HepG2 (cell line): ENCODE measurements around the gene HLA-G. TPM values are rescaled to one million over a fixed set of nuclear protein-coding genes. Genes with fewer than 3 reads are reported as not detected.

Source experiments
- ATAC-seq: fragments of 200-7000 bp; cut with Tn5 transposase; 3 replicates; pipeline ENCODE4 v1.9.1; 2020; ENCODE audit warnings: mild to moderate bottlenecking, moderate library complexity
- BruUV-seq: library from RNA; stranded (reverse); fragments of 400-500 nt; replicated peaks from 2 replicates; lab custom pipeline; 2021; lab: Mats Ljungman, UMichigan
- CTCF ChIA-PET: fragments of 300-600 bp; formaldehyde crosslinking; extraction: SDS; loops from one replicate; lab custom pipeline; 2021; ENCODE audit warnings: low total read pairs, inconsistent platforms, low intra/inter-chr PET ratio; lab: Yijun Ruan, JAX
- POLR2A ChIA-PET: fragments of 350-600 bp; sonication (Branson Sonifier 250); formaldehyde crosslinking; loops from one replicate; lab custom pipeline; 2020; ENCODE audit warnings: antibody characterized with exemption, inconsistent platforms; lab: Yijun Ruan, JAX
- DNase-seq: peaks from one replicate; pipeline ENCODE4 v3.0.0-alpha.2; 2015; ENCODE audit warnings: low spot score
- FAIRE-seq: peaks from 3 replicates; lab custom pipeline; 2011; peaks lifted over from hg19 to GRCh38; lab: Jason Lieb, UNC
- H2AFZ ChIP-seq: one replicate; pipeline ENCODE4 v1.6.1; 2011; ENCODE audit warnings: low read length, inconsistent platforms
- H3K27ac ChIP-seq: fragments of 300-600 bp; 3 replicates; pipeline ENCODE4 v1.8.0; 2011; ENCODE audit warnings: mixed run types, mild to moderate bottlenecking, mixed read lengths, low read length, inconsistent platforms; ENCODE audit not compliant: insufficient read depth; ENCODE audit errors: extremely low read length
- H3K27me3 ChIP-seq, 2 experiments: fragments of 200-600 bp in 1 of 2; 2 replicates in 1 of 2; 3 replicates in 1 of 2; pipeline versions ENCODE4 v1.6.0 to v1.8.0; 2011; ENCODE audit warnings: low read length in 2 of 2, mild to moderate bottlenecking in 2 of 2, moderate library complexity in 2 of 2, inconsistent platforms in 1 of 2; ENCODE audit not compliant: insufficient read depth in 2 of 2, control insufficient read depth in 1 of 2
- H3K36me3 ChIP-seq, 2 experiments: fragments of 200-600 bp in 1 of 2; replicated peaks in 1 of 2; 2 replicates in 1 of 2; 3 replicates in 1 of 2; pipeline versions ENCODE4 v1.5.1 to v1.8.0; 2011; ENCODE audit warnings: low read length in 2 of 2, inconsistent platforms in 1 of 2; ENCODE audit not compliant: insufficient read depth in 2 of 2, control insufficient read depth in 1 of 2
- H3K4me1 ChIP-seq: 2 replicates; pipeline ENCODE4 v1.5.1; 2012; ENCODE audit warnings: low read length, inconsistent platforms; ENCODE audit not compliant: insufficient read depth
- H3K4me2 ChIP-seq: 2 replicates; pipeline ENCODE4 v1.6.0; 2011; ENCODE audit warnings: low read depth, low read length, inconsistent platforms
- H3K4me3 ChIP-seq, 3 experiments: fragments of 200-600 bp in 1 of 3; sonication (generic), shearing (Covaris generic) in 1 of 3; replicated peaks in 1 of 3; 2 replicates each; pipeline ENCODE4 v1.5.1; 2011 to 2016; ENCODE audit warnings: low read length in 3 of 3, inconsistent platforms in 2 of 3, low read depth in 2 of 3, mild to moderate bottlenecking in 2 of 3, control low read depth in 1 of 3, mixed read lengths in 1 of 3; ENCODE audit not compliant: insufficient read depth in 1 of 3
- H3K79me2 ChIP-seq: one replicate; pipeline ENCODE4 v1.6.1; 2011; ENCODE audit warnings: low read length, inconsistent platforms; ENCODE audit not compliant: insufficient read depth
- H3K9ac ChIP-seq: 2 replicates; pipeline ENCODE4 v1.6.0; 2011; ENCODE audit warnings: mild to moderate bottlenecking, low read depth, low read length, inconsistent platforms; ENCODE audit not compliant: insufficient read depth
- H3K9me3 ChIP-seq: 2 replicates; pipeline ENCODE4 v1.5.1; 2012; ENCODE audit warnings: mild to moderate bottlenecking, low read length
- H4K20me1 ChIP-seq: 2 replicates; pipeline ENCODE4 v1.6.0; 2011; ENCODE audit warnings: inconsistent platforms, mild to moderate bottlenecking, low read length, moderate library complexity; ENCODE audit not compliant: insufficient read depth
- PAF1 ChIP-seq: IDR thresholded peaks from 2 replicates; pipeline ENCODE4 v1.6.1; 2016; ENCODE audit warnings: missing genetic modification reagents, missing compliant biosample characterization
- PLSCR1 ChIP-seq: sonication (generic); formaldehyde crosslinking; IDR thresholded peaks from 2 replicates; pipeline ENCODE4 v1.5.0; 2020; ENCODE audit warnings: missing genetic modification reagents, mild to moderate bottlenecking, borderline replicate concordance
- TAF1 ChIP-seq: sonication (generic); formaldehyde crosslinking; IDR thresholded peaks from 2 replicates; pipeline ENCODE4 v1.4.0; 2020; ENCODE audit warnings: missing genetic modification reagents
- U2AF2 ChIP-seq: fragments of 200-400 bp; formaldehyde crosslinking; IDR thresholded peaks from 2 replicates; pipeline ENCODE4 v1.6.1; 2017; ENCODE audit warnings: low read depth, mild to moderate bottlenecking, low read length
- ZNF17 ChIP-seq: sonication (generic); formaldehyde crosslinking; IDR thresholded peaks from 2 replicates; pipeline ENCODE4 v1.5.0; 2020; ENCODE audit warnings: mild to moderate bottlenecking, missing genetic modification reagents
- ZNF431 ChIP-seq: sonication (generic); formaldehyde crosslinking; IDR thresholded peaks from 2 replicates; pipeline ENCODE4 v1.9.0; 2022; ENCODE audit warnings: missing genetic modification reagents, low read depth, mild to moderate bottlenecking, borderline replicate concordance
- ZNF563 ChIP-seq: sonication (generic); formaldehyde crosslinking; IDR thresholded peaks from 2 replicates; pipeline ENCODE4 v1.8.0; 2022; ENCODE audit warnings: mild to moderate bottlenecking, moderate library complexity, missing genetic modification reagents
- WGBS: methylation state at CpG from one replicate; pipeline ENCODE4 v1.1.6; 2017; ENCODE audit warnings: low lambda C conversion rate; 5-methylcytosine and 5-hydroxymethylcytosine counted together
- in situ Hi-C: cut with HindIII; loops from 2 replicates; pipeline ENCODE4 v1.10.0; 2017; ENCODE audit warnings: low pct_unique_long_range_greater_than_20kb; ENCODE audit not compliant: extremely low pct_ligation_motif_present
- intact Hi-C: fragments of 100-400 bp; cut with micrococcal nuclease; formaldehyde crosslinking; loops from one replicate; pipeline ENCODE4 v1.10.0; 2022; ENCODE audit not compliant: unreplicated experiment
- polyA plus RNA-seq, 8 experiments: library from polyadenylated mRNA; depleted of rRNA in 3 of 8; stranded (reverse) in 7 of 8; unstranded in 1 of 8; fragments of >200 nt; fragmentation: Illumina TruSeq in 4 of 8; extraction: Trizol in 4 of 8; gene quantifications; 2 replicates each; pipeline versions ENCODE4 v1.2.1 to v1.2.3, GENCODE V29; 2011 to 2016; ENCODE audit warnings: low read depth in 4 of 8, missing spikeins in 1 of 8, mixed read lengths in 1 of 8; ENCODE audit not compliant: insufficient read depth in 1 of 8
- total RNA-seq, 5 experiments: library from RNA; depleted of rRNA; stranded (reverse); fragments of >200 nt; fragmentation: Illumina TruSeq; extraction: Trizol; gene quantifications; 2 replicates each; pipeline ENCODE4 v1.2.3, GENCODE V29; 2016; ENCODE audit warnings: low read depth in 1 of 5

The HLA-G gene
- total and polyA plus RNA-seq, 2 of the 13 experiments (the other 11 are each of a cell fraction or from before 2014, with no cell fraction given) = 0.29 to 0.30 TPM

DNA sequence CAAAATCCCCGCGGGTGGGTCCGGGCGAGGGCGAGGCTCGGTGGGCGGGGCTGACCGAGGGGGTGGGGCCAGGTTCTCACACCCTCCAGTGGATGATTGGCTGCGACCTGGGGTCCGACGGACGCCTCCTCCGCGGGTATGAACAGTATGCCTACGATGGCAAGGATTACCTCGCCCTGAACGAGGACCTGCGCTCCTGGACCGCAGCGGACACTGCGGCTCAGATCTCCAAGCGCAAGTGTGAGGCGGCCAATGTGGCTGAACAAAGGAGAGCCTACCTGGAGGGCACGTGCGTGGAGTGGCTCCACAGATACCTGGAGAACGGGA is 809 bp downstream of the HLA-G start (continued):
- TF ChIP-seq U2AF2 = no peak
- TF ChIP-seq, all 625 proteins: peak for 0

DNA sequence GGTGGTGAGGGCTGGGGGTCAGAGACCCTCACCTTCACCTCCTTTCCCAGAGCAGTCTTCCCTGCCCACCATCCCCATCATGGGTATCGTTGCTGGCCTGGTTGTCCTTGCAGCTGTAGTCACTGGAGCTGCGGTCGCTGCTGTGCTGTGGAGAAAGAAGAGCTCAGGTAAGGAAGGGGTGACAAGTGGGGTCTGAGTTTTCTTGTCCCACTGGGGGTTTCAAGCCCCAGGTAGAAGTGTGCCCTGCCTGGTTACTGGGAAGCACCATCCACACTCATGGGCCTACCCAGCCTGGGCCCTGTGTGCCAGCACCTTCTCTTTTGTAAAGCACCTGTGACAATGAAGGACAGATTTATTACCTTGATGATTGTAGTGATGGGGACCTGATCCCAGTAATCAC is 2.1 kb downstream of the HLA-G start:
- Histone ChIP-seq H3K27ac (no peak overlapping the region), H3K36me3 (no peaks in the 10 kb centered on the region), H3K79me2 (no peaks in the 10 kb centered on the region), H3K27me3 (peaks cover 4 to 8% of the 10 kb centered on the region in 2 experiments; a peak in 2 of 5 replicates), H3K4me2 (no peak overlapping the region), H3K4me1 (no peaks in the 10 kb centered on the region), H3K4me3 (no peak overlapping the region), H3K9ac (no peak overlapping the region), H4K20me1 (no peaks in the 10 kb centered on the region), H3K9me3 (no peaks in the 10 kb centered on the region), H2AFZ (no peak overlapping the region)
- no peak for FAIRE-seq
- WGBS = 52% methylated on average over 3 of the region's 3 CpGs
- ChIA-PET CTCF (no interaction called here), POLR2A (no interaction called here)
- no peak for DNase-seq
- in situ Hi-C loops = no loop called here
- BruUV-seq = no TSS peak
- TF ChIP-seq ZNF563 (CRISPR knock-in tag) (no peak), ZNF431 (no peak), TAF1 (no peak), ZNF17 (CRISPR knock-in tag) (no peak), PLSCR1 (CRISPR knock-in tag) (no peak)
- intact Hi-C loops = loop anchor here (10.0 kb wide), 1 partner anchor 125 kb away; no protein-coding TSS in a partner anchor
- ATAC-seq = no peak

- Histone ChIP-seq H3K9ac (no peak overlapping the region), H2AFZ (no peak overlapping the region), H3K79me2 (no peaks in the 10 kb centered on the region), H4K20me1 (no peaks in the 10 kb centered on the region), H3K27ac (no peak overlapping the region), H3K4me2 (no peak overlapping the region), H3K36me3 (no peaks in the 10 kb centered on the region), H3K4me3 (no peak overlapping the region), H3K9me3 (no peaks in the 10 kb centered on the region), H3K4me1 (no peaks in the 10 kb centered on the region), H3K27me3 (peaks cover 4 to 11% of the 10 kb centered on the region in 2 experiments; a peak in 2 of 5 replicates)
- POLR2A ChIA-PET = no interaction called here
- no TSS peak for BruUV-seq
- TF ChIP-seq PAF1 (CRISPR knock-in tag) = no peak
- CTCF ChIA-PET = no interaction called here
- 0% methylated on average over 2 of the region's 2 CpGs for WGBS
- no peak for ATAC-seq
- no peak for DNase-seq
- no peak for FAIRE-seq
- intact Hi-C loops (loop anchor here (10.0 kb wide), 1 partner anchor 126 kb away; no protein-coding TSS in a partner anchor), in situ Hi-C loops (no loop called here)
These were observed 2.8 kb downstream of the HLA-G start for GRCh38 chr6:29830409-29830808.
